H1 (cell line): ENCODE measurements around the gene CHCHD6. TPM values are rescaled to one million over a fixed set of nuclear protein-coding genes. Genes with fewer than 3 reads are reported as not detected.

Experiments
- CTCF ChIA-PET: fragments of 300-600 bp; sonication (Branson Sonifier 250); formaldehyde crosslinking; loops from one replicate; lab custom pipeline; 2021; ENCODE audit not compliant: partially characterized antibody; lab: Charles Lee
- POLR2A ChIA-PET: fragments of 300-600 bp; sonication (Branson Sonifier 250); formaldehyde crosslinking; loops from one replicate; lab custom pipeline; 2021; ENCODE audit warnings: inconsistent platforms; ENCODE audit not compliant: partially characterized antibody; lab: Charles Lee
- DNase-seq, 2 experiments: peaks; one replicate each; pipeline versions ENCODE4 v3.0.0 to v3.0.0-alpha.2; 2010 to 2022; ENCODE audit warnings: low spot score in 2 of 2, low read depth in 1 of 2, mixed read lengths in 1 of 2
- FAIRE-seq: peaks from 2 replicates; lab custom pipeline; 2011; peaks lifted over from hg19 to GRCh38; lab: Jason Lieb, UNC
- H2AFZ ChIP-seq: 2 replicates; pipeline ENCODE4 v1.8.1; 2012; ENCODE audit warnings: low read length, inconsistent platforms
- H2AK5ac ChIP-seq: 2 replicates; pipeline ENCODE4 v1.6.1; 2013; ENCODE audit warnings: low read depth, low read length
- H2BK120ac ChIP-seq: replicated peaks from 2 replicates; pipeline ENCODE3; 2013; ENCODE audit warnings: low read depth, low read length, inconsistent platforms
- H2BK12ac ChIP-seq: 2 replicates; pipeline ENCODE4 v1.6.1; 2013; ENCODE audit warnings: low read depth, low read length
- H2BK15ac ChIP-seq: 2 replicates; pipeline ENCODE4 v1.6.1; 2013; ENCODE audit warnings: low read length
- H2BK20ac ChIP-seq: 2 replicates; pipeline ENCODE4 v1.6.1; 2013; ENCODE audit warnings: low read length
- H2BK5ac ChIP-seq: 2 replicates; pipeline ENCODE4 v1.6.1; 2013; ENCODE audit warnings: low read depth, low read length
- H3K14ac ChIP-seq: 2 replicates; pipeline ENCODE4 v1.6.1; 2013; ENCODE audit warnings: inconsistent platforms; ENCODE audit not compliant: insufficient read length
- H3K18ac ChIP-seq: 2 replicates; pipeline ENCODE4 v1.6.1; 2013; ENCODE audit warnings: low read length; ENCODE audit errors: extremely low read depth
- H3K23ac ChIP-seq: 2 replicates; pipeline ENCODE4 v1.6.1; 2013; ENCODE audit warnings: inconsistent platforms; ENCODE audit not compliant: insufficient read length
- H3K23me2 ChIP-seq: 2 replicates; pipeline ENCODE4 v1.6.1; 2013; ENCODE audit warnings: low read depth, low read length
- H3K27ac ChIP-seq: 2 replicates; pipeline ENCODE4 v1.6.1; 2011; ENCODE audit warnings: low read depth, low read length, inconsistent platforms
- H3K27me3 ChIP-seq, 4 experiments: replicated peaks in 1 of 4; 1 replicate in 1 of 4; 2 replicates in 3 of 4; pipeline versions ENCODE4 v1.6.1 to v1.8.1; 2011 to 2013; ENCODE audit warnings: low read length in 3 of 4, mild to moderate bottlenecking in 3 of 4, inconsistent platforms in 2 of 4, mixed read lengths in 2 of 4, moderate library complexity in 1 of 4; ENCODE audit not compliant: control insufficient read depth in 3 of 4, insufficient read depth in 3 of 4; ENCODE audit errors: extremely low read depth in 1 of 4
- H3K36me3 ChIP-seq, 4 experiments: 2 replicates each; pipeline versions ENCODE4 v1.6.1 to v1.8.1; 2011 to 2013; ENCODE audit warnings: mild to moderate bottlenecking in 4 of 4, low read length in 3 of 4, moderate library complexity in 2 of 4, control low read depth in 1 of 4, inconsistent platforms in 1 of 4; ENCODE audit not compliant: insufficient read depth in 4 of 4, control insufficient read depth in 2 of 4
- H3K4ac ChIP-seq: replicated peaks from 2 replicates; pipeline ENCODE3; 2013; ENCODE audit warnings: low read length, low read depth, mixed read lengths, inconsistent platforms; ENCODE audit not compliant: insufficient read length
- H3K4me1 ChIP-seq, 4 experiments: replicated peaks in 1 of 4; 1 replicate in 1 of 4; 2 replicates in 3 of 4; pipeline versions ENCODE4 v1.6.1 to v1.8.1; 2011 to 2013; ENCODE audit warnings: low read length in 3 of 4, inconsistent platforms in 2 of 4, mixed read lengths in 1 of 4; ENCODE audit not compliant: insufficient read depth in 4 of 4, control insufficient read depth in 3 of 4
- H3K4me2 ChIP-seq, 2 experiments: 2 replicates each; pipeline versions ENCODE4 v1.6.1 to v1.8.1; 2011 to 2013; ENCODE audit warnings: low read depth in 2 of 2, low read length in 2 of 2, control low read depth in 1 of 2, inconsistent platforms in 1 of 2, mild to moderate bottlenecking in 1 of 2; ENCODE audit not compliant: insufficient read depth in 1 of 2
- H3K4me3 ChIP-seq, 4 experiments: fragments of 200-600, 300-600 bp in 1 of 4; sonication (generic), shearing (Covaris generic), sonication (Bioruptor Twin) in 1 of 4; 2 replicates each; pipeline versions ENCODE4 v1.5.1 to v1.8.1; 2011 to 2016; ENCODE audit warnings: low read length in 4 of 4, low read depth in 3 of 4, control low read depth in 2 of 4, inconsistent platforms in 2 of 4, mild to moderate bottlenecking in 2 of 4, mixed read lengths in 1 of 4, moderate library complexity in 1 of 4; ENCODE audit not compliant: insufficient read depth in 2 of 4; ENCODE audit errors: extremely low read depth in 1 of 4
- H3K56ac ChIP-seq: replicated peaks from 2 replicates; pipeline ENCODE3; 2013; ENCODE audit warnings: low read depth, mild to moderate bottlenecking, mixed read lengths, low read length, inconsistent platforms; ENCODE audit not compliant: insufficient read length
- H3K79me1 ChIP-seq: 2 replicates; pipeline ENCODE4 v1.6.1; 2013; ENCODE audit warnings: low read depth, low read length, control low read depth
- H3K79me2 ChIP-seq, 2 experiments: 2 replicates each; pipeline versions ENCODE4 v1.6.1 to v1.8.1; 2012 to 2013; ENCODE audit warnings: low read length in 2 of 2, mild to moderate bottlenecking in 2 of 2, inconsistent platforms in 1 of 2; ENCODE audit not compliant: insufficient read depth in 2 of 2, control insufficient read depth in 1 of 2
- H3K9ac ChIP-seq, 4 experiments: replicated peaks in 1 of 4; 1 replicate in 1 of 4; 2 replicates in 3 of 4; pipeline versions ENCODE4 v1.6.1 to v1.8.1; 2011 to 2013; ENCODE audit warnings: low read depth in 3 of 4, low read length in 3 of 4, control low read depth in 2 of 4, mild to moderate bottlenecking in 2 of 4, moderate library complexity in 2 of 4, inconsistent platforms in 1 of 4; ENCODE audit errors: extremely low read depth in 1 of 4
- H3K9me3 ChIP-seq, 2 experiments: 2 replicates each; pipeline versions ENCODE4 v1.6.1 to v1.8.1; 2012 to 2013; ENCODE audit warnings: mild to moderate bottlenecking in 2 of 2, moderate library complexity in 2 of 2, control low read depth in 1 of 2, inconsistent platforms in 1 of 2, low read depth in 1 of 2, low read length in 1 of 2, mixed read lengths in 1 of 2; ENCODE audit not compliant: insufficient read depth in 2 of 2
- H4K20me1 ChIP-seq, 2 experiments: replicated peaks in 1 of 2; 2 replicates each; pipeline versions ENCODE3 to v1.8.1; 2011 to 2013; ENCODE audit warnings: inconsistent platforms in 2 of 2, low read length in 2 of 2, mild to moderate bottlenecking in 1 of 2; ENCODE audit not compliant: insufficient read depth in 2 of 2, control insufficient read depth in 1 of 2
- H4K5ac ChIP-seq: 2 replicates; pipeline ENCODE4 v1.6.1; 2013; ENCODE audit warnings: low read length, low read depth, mixed read lengths, inconsistent platforms; ENCODE audit not compliant: insufficient read length
- H4K8ac ChIP-seq: 2 replicates; pipeline ENCODE4 v1.8.0; 2013; ENCODE audit warnings: mild to moderate bottlenecking, moderate library complexity, low read length, inconsistent platforms; ENCODE audit not compliant: insufficient read depth; ENCODE audit errors: extremely low read depth
- H4K91ac ChIP-seq: replicated peaks from 2 replicates; pipeline ENCODE3; 2013; ENCODE audit warnings: low read length, mixed read lengths, inconsistent platforms; ENCODE audit not compliant: insufficient read length
- SP4 ChIP-seq: IDR thresholded peaks from 2 replicates; pipeline ENCODE4 v1.6.1; 2012; ENCODE audit warnings: low read length, inconsistent platforms
- TAF1 ChIP-seq: IDR thresholded peaks from 2 replicates; pipeline ENCODE4 v1.6.1; 2011; ENCODE audit warnings: mild to moderate bottlenecking, low read depth, low read length
- WGBS, 2 experiments: shearing (Covaris generic) in 1 of 2; methylation state at CpG; one replicate each; pipeline versions ENCODE4 v1.1.6 to v1.1.7; 2013 to 2015; ENCODE audit warnings: low lambda C conversion rate in 2 of 2, mixed read lengths in 2 of 2, inconsistent platforms in 1 of 2, low coverage in 1 of 2, missing lambda C conversion rate in 1 of 2; ENCODE audit not compliant: insufficient replicate concordance in 2 of 2, insufficient coverage in 1 of 2, insufficient read length in 1 of 2; ENCODE audit errors: extremely low coverage in 1 of 2, missing lambda C conversion rate in 1 of 2; 5-methylcytosine and 5-hydroxymethylcytosine counted together
- polyA plus RNA-seq, 7 experiments: library from polyadenylated mRNA; depleted of rRNA in 3 of 7; stranded (reverse) in 5 of 7; unstranded in 2 of 7; fragments of >200 nt in 5 of 7; fragments of 200-250 nt in 2 of 7; gene quantifications; 1 replicate in 5 of 7; 2 replicates in 1 of 7; 4 replicates in 1 of 7; pipeline versions ENCODE4 v1.2.1 to v1.2.3, GENCODE V29; 2011 to 2013; ENCODE audit warnings: missing spikeins in 2 of 7, mixed read lengths in 2 of 7
- total RNA-seq: library from RNA; stranded (reverse); fragmentation: NEBNext Ultra II Directional; extraction: Animal tissue kit (Norgen Biotek cat#: 25700); gene quantifications from 2 replicates; pipeline ENCODE4 v1.2.1, GENCODE V29; 2021

The CHCHD6 gene
- total and polyA plus RNA-seq, 2 of the 8 experiments (the other 6 are each of a cell fraction or from before 2014, with no cell fraction given): 32.4 to 37.6 TPM

- Histone ChIP-seq H3K23me2 (no peaks in the 10 kb centered on the region; the same call in 1 of the 2 replicates), H3K9me3 (no peaks in the 10 kb centered on the region), H3K27ac (no peak overlapping the region), H3K4ac (no peak overlapping the region), H3K79me2 (no peaks in the 10 kb centered on the region), H4K91ac (no peak overlapping the region), H3K4me3 (no peak overlapping the region), H2BK5ac (no peak overlapping the region), H3K79me1 (no peaks in the 10 kb centered on the region), H4K5ac (no peak overlapping the region), H3K14ac (no peak overlapping the region), H3K36me3 (no peaks in the 10 kb centered on the region; a peak in 1 of 8 replicates), H2BK15ac (no peak overlapping the region), H3K9ac (no peak overlapping the region), H2AFZ (no peak overlapping the region), H3K18ac (no peak overlapping the region), H3K23ac (no peak overlapping the region), H2BK20ac (no peak overlapping the region), H4K8ac (no peak overlapping the region), H3K4me2 (no peak overlapping the region), H3K56ac (no peak overlapping the region), H4K20me1 (peaks cover 3 to 6% of the 10 kb centered on the region in 2 experiments), H2BK120ac (no peak overlapping the region), H2BK12ac (no peak overlapping the region), H3K27me3 (no peaks in the 10 kb centered on the region; a peak in 1 of 7 replicates), H3K4me1 (no peaks in the 10 kb centered on the region), H2AK5ac (no peak overlapping the region)
- FAIRE-seq: no peak
- ChIA-PET CTCF (interaction anchor here (1.1 to 1.3 kb wide), 2 partner anchors 10 to 16 kb away, joined by 3 to 5 read pairs; no protein-coding TSS in a partner anchor), POLR2A (no interaction called here)
- DNase-seq: no peak
- TF ChIP-seq TAF1 (no peak), SP4 (no peak)
- 82% methylated on average over 5 of the region's 5 CpGs; no CpG with 5 or more reads in 1 of the 2 experiments for WGBS, 2 experiments
Measured at GRCh38 chr3:126734106-126734723, 30.2 kb downstream of the CHCHD6 start.
